ENCODE data around the gene ZNF429.
"Not testable (repeated sequence)": the region's sequence is repeated elsewhere in the genome, so short reads cannot be mapped to it uniquely, and the experiment has no call there.

ZNF429 gene

DNA sequence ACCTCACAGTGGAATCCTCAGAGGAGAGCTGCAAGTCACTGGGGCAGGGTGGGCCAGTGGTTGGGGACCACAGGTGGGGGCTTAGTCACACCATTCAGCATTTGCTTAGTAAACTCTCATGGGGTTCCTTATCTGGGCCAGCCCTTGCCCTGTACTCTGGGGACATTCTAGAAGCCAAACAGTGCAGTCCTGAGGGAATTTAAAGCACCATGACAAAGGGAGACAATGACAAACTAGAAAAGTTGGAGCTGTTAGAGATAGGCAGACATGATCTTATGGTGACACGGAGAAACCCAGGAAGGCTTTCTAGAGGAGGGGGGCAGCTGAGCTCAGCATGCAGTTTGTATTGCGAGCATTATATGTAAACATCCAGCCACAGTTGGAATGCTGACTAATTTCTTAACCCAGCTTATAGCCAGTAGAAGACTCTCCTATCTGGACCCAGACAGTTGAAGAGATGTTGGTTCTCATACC is 87.6 kb downstream of the ZNF429 start:
- DNase-seq (ENCODE audit: low spot score) = no peak

DNA sequence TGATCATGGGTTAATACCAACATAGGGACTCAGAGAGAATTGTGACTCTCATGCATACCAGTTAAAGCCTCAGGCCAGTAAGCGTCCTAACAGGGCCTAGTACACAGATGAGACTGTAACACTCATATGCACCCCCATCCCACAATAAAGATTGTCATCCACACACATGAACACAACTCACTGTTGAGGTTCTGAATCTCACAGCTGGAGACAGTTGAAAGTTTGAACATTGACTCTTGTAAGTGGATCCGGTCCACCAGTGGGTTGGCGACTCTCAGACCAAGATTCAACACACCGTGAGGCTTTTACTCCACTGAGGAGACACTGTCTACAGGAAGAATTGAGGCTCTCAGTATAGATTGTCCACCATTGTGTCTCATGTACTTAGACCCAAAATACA is 88.1 kb downstream of the ZNF429 start:
- DNase-seq (ENCODE audit: low spot score) = no peak

DNA sequence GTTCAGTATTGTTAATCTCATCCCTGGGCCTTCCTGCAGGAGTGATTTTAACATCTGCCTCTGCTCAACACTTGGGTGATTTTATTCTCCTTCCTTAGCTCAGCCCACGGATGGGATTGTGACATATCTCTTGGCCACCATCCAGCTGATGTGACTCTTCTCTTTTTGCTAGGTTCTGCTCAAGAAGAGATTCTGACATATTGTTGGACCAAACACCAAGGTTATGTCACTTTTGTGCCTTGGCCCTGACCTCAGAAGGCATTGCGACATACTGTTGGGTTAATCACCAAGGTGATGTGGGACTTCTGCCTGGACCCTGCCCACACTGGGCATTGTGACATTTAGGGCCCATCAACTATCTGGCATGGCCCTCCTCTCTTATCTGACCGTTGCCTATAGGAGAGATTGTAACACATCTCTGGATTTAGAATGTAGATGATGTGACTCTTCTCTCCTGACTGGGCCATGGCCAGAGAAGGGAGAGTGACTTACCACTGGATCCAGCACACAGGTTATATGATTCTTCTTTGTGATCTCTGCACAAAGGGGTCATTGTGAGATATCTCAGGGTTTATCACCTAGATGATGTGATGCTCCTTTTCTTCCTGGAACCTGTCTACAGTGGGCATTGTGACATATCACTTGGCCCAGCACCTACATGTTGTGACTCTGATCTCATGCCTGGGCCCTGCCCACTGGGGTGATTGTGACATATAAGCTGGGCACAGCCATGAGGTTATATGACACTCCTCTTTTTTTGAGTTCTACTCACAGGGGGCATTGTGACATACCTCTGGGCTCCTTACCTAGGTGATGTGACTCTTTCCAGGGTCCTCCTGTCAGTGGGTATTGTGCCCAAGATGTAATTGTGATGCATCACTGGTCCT is 88.8 kb downstream of the ZNF429 start:
- DNase-seq (ENCODE audit: low spot score) = no peak

DNA sequence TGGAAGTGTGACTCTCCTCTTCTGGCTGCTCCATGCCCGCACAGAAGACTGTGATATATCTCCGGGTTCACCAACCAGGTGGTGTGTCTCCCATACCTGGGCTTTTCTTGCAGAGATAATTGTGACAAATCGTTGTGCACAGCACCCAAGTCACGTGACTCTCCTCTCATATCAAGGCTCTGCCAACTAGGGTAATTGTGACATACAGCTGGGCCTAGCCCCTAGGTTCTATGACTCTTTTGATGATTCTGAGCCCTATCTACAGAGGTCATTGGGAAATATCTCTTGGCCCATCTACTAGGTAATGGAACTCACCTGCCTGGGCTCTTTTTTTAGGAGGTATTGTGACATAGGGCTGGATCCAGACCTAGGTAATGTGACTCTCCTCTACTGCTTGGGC is 89.8 kb downstream of the ZNF429 start:
- no peak for DNase-seq (ENCODE audit: low spot score)

DNA sequence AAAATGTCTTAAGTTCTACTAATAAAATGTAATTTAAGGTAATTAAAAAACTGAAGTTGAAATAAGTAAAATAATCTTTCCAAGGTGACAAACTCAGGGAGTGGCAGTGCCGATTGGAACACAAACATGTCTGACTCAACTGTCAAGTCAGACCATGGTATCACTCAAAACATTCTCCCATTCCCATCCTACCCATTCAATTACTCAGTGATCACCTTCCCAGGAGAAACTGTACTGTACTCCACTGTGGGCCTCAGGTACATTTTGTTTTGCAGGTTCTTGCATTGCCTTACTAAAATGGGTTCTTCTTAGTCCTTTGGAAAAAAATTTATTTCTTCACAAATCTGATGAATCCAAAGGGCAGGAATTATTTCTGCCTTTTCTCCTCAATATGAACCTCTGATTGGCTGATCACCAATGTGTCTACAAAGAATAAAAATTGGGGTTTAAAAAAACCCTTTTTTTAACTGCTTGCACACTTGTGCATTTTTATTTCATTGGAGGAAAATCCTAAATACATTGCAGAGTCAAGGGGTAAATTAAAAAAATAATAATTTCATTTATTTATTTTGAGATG is 96.8 kb downstream of the ZNF429 start:
- no peak for DNase-seq (ENCODE audit: low spot score)

DNA sequence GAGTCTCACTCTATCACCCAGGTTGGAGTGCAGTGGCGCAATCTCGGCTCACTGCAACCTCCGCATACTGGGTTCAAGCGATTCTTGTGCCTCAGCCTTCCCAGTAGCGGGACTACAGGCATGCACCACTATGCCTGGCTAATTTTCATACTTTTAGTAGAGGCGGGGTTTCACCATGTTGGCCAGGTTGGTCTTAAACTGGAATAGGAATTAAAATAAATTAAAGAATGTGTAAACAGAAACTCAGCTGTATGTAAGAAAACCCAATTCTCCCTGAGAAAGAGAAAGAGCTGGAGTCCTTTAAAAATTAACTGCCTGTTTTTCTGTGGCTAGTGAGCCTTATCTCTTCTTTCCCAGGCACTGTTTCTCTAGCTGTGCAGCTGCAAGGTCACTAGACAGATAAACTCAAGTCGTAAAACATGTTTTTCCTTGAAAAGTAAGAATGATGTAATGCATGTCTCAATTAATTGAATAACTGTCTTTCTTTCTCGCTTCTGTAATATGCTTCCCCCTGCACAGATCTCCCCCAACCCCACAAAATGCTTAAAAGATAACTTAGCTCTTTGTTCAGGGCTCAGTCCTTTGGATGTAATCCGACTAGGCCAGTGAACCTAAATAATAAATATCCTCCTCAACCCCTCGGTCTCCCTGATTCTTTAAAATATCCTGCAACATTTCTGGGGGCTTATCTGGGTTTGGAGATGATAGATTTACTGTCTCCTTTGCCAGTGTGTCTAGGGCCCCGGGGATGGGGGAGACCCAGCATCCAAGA is 97.4 kb downstream of the ZNF429 start:
- not testable (repeated sequence) for DNase-seq (ENCODE audit: low spot score)

DNA sequence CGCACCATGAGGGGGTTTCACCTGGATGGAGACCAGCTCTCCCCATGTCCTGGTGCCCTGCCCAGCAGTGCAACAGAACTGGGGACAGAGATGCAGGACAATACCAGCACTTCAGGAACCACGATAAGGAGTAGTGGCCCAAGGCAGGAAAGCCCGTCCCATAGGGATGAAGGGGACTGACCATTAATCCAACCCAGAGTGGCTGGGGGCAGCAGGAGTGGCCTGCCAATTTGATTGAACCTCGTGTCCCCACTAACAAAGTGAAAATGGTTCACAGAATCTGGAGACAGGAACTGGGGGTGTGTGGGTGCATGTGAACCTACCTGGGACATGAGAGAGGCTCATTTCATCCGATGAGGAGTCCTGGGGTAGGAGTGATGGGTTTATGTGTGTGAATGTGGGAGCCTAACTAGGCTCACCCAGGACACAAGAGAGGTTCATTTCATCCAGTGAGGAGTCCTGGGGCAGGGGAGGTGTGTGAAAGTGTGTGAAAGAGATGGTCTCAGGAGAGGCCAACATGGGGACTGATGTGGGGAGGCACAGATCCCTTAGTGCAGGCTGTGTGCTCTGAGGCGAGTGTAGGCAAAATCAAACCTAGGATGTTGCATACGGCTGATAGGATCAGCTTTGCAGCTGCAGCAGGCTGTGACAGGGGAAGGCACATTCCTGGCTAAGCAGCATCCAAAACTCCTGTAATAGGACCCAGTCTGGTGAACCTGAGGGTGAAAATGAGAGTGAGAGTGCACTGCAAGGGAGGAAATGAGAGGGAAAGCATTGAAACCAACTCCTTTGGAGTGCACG is 98.2 kb downstream of the ZNF429 start:
- DNase-seq (ENCODE audit: low spot score) = peak; percentile 15

DNA sequence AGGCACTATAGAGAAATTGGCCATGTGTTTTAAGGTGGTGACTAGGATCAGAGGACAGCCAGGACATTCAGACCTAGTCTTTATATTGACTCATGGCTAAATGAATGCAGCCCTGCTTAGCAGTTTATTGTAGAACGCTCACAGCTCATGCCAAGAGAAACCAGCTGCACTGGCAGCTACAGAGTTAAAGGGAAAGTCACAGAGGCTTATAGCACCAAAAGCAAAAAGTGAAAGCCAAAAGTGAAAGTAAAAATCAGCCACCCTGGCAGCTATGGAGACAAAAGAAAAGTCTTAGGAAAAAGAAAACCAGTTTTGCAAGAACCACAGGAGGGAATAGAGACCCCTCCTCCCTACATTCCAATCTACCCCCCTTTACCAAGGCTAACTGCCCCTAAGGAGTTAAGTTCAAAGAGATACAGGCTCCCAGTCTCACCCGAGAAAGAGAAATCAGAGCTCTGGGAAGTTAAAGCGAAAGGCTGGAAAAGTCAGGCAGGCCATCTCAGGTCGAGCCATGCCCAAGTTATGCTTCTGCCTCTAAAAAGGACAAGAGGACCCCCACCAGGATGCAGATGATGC is 99.0 kb downstream of the ZNF429 start:
- DNase-seq (ENCODE audit: low spot score) = peak; percentile 32
